Suprapubic skin (tissue), 4 donors: Measurements from ENCODE around the gene RRP1.

ENCODE experiments used
- POLR2A ChIP-seq, 2 donors: fragments of 450-650 bp; IDR thresholded peaks; one replicate each; pipeline ENCODE4 v1.6.1; 2017; ENCODE audit warnings: antibody characterized with exemption in 2 of 2, mild to moderate bottlenecking in 2 of 2, moderate library complexity in 2 of 2
- POLR2AphosphoS5 ChIP-seq, 3 donors: sonication (generic); formaldehyde crosslinking; IDR thresholded peaks; one replicate each; pipeline ENCODE4 v1.6.1; 2017; ENCODE audit warnings: antibody characterized with exemption in 3 of 3
- TF ChIP-seq, protein P1 (sequence below), 2 donors: fragments of 200-600 bp in 1 of 2; fragments of 450-650 bp in 1 of 2; sonication (generic) in 1 of 2; IDR thresholded peaks; one replicate each; pipeline ENCODE4 v1.5.1; 2016 to 2019; ENCODE audit warnings: antibody characterized with exemption in 2 of 2, mild to moderate bottlenecking in 1 of 2, moderate library complexity in 1 of 2

DNA sequence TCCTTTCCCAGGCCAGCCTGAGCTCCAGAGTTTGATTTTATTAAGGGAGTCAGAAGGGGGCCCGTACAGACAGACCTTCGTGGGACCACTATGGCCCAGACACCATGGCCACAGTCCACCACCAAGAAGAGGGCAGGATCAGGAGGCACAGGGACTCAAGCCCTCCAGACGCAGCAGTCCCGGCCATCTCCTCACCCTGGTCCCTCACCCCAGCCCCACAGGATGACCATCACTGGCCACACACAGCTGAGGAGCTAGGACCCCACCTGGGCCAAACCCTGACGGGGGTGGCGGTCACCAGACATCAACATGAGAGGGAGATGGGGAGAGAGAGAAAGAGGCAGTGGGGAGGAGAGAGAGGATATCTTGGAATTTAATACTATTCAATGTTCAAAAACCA is 46.5 kb downstream of the RRP1 start:
- TF ChIP-seq, protein P1, sequence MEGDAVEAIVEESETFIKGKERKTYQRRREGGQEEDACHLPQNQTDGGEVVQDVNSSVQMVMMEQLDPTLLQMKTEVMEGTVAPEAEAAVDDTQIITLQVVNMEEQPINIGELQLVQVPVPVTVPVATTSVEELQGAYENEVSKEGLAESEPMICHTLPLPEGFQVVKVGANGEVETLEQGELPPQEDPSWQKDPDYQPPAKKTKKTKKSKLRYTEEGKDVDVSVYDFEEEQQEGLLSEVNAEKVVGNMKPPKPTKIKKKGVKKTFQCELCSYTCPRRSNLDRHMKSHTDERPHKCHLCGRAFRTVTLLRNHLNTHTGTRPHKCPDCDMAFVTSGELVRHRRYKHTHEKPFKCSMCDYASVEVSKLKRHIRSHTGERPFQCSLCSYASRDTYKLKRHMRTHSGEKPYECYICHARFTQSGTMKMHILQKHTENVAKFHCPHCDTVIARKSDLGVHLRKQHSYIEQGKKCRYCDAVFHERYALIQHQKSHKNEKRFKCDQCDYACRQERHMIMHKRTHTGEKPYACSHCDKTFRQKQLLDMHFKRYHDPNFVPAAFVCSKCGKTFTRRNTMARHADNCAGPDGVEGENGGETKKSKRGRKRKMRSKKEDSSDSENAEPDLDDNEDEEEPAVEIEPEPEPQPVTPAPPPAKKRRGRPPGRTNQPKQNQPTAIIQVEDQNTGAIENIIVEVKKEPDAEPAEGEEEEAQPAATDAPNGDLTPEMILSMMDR (IDR thresholded peaks at IDR 0.05), result no peak
- TF ChIP-seq POLR2A (IDR thresholded peaks at IDR 0.05), result no peak
- no peak for TF ChIP-seq POLR2AphosphoS5 (IDR thresholded peaks at IDR 0.05)
